ENCODE data around the gene PPP1R13L.

DNA sequence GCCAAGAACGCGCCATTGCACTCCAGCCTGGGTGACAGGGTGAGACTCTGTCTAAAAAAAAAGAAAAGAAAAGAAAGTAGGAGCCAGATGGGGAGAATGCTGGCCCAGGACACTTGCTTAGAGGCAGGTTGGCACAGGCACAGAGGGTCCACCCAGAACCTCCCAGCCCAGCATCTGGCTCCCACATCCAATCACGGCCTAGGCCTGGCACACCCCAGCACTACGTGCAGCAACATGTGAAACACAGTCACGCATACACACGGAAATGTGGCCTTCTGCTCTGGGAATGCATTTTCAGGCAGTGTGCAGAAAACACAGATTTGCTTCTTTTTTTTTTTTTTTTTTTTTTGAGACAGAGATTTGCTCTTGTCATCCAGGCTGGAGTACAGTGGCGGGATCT lies 42.1 kb upstream of the PPP1R13L start:
- TF ChIP-seq, protein P1, sequence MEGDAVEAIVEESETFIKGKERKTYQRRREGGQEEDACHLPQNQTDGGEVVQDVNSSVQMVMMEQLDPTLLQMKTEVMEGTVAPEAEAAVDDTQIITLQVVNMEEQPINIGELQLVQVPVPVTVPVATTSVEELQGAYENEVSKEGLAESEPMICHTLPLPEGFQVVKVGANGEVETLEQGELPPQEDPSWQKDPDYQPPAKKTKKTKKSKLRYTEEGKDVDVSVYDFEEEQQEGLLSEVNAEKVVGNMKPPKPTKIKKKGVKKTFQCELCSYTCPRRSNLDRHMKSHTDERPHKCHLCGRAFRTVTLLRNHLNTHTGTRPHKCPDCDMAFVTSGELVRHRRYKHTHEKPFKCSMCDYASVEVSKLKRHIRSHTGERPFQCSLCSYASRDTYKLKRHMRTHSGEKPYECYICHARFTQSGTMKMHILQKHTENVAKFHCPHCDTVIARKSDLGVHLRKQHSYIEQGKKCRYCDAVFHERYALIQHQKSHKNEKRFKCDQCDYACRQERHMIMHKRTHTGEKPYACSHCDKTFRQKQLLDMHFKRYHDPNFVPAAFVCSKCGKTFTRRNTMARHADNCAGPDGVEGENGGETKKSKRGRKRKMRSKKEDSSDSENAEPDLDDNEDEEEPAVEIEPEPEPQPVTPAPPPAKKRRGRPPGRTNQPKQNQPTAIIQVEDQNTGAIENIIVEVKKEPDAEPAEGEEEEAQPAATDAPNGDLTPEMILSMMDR (IDR thresholded peaks at IDR 0.05): no peak
- TF ChIP-seq POLR2A (IDR thresholded peaks at IDR 0.05): peak in 1 of 4 donors; percentile 25
